Measurements from ENCODE around the gene ATPAF2.
"Not testable (repeated sequence)": the region's sequence is repeated elsewhere in the genome, so short reads cannot be mapped to it uniquely, and the experiment has no call there.

The ATPAF2 gene

GRCh38 chr17:18000030-18000408 lies 38.9 kb downstream of the ATPAF2 start:
- H3K27ac ChIP-seq (ENCODE audit: low read depth, low read length): no peak overlapping the region
- no peaks in the 10 kb centered on the region for H3K36me3 ChIP-seq (ENCODE audit: control insufficient read depth in 1 of 2, insufficient read depth in 2 of 2, low read length in 2 of 2)
- H3K9me3 ChIP-seq (ENCODE audit: control insufficient read depth in 1 of 2, low read length in 2 of 2): no peaks in the 10 kb centered on the region
- H3K4me3 ChIP-seq (ENCODE audit: low read depth in 1 of 2, low read length in 2 of 2): no peak overlapping the region
- H3K4me1 ChIP-seq (ENCODE audit: control insufficient read depth in 1 of 2, insufficient read depth in 2 of 2, low read length in 2 of 2): peaks cover 0 to 8% of the 10 kb centered on the region in 2 donors
- H3K9ac ChIP-seq (ENCODE audit: low read depth in 1 of 2, low read length in 2 of 2): no peak overlapping the region
- H3K27me3 ChIP-seq (ENCODE audit: control insufficient read depth in 1 of 2, insufficient read depth in 2 of 2, low read length in 2 of 2): no peaks in the 10 kb centered on the region

- Histone ChIP-seq H3K27me3 (ENCODE audit: control insufficient read depth in 1 of 2, insufficient read depth in 2 of 2, low read length in 2 of 2) (no peaks in the 10 kb centered on the region), H3K4me1 (ENCODE audit: control insufficient read depth in 1 of 2, insufficient read depth in 2 of 2, low read length in 2 of 2) (peaks cover 0 to 8% of the 10 kb centered on the region in 2 donors), H3K27ac (ENCODE audit: low read depth, low read length) (no peak overlapping the region), H3K36me3 (ENCODE audit: control insufficient read depth in 1 of 2, insufficient read depth in 2 of 2, low read length in 2 of 2) (no peaks in the 10 kb centered on the region), H3K4me3 (ENCODE audit: low read depth in 1 of 2, low read length in 2 of 2) (no peak overlapping the region), H3K9me3 (ENCODE audit: control insufficient read depth in 1 of 2, low read length in 2 of 2) (no peaks in the 10 kb centered on the region), H3K9ac (ENCODE audit: low read depth in 1 of 2, low read length in 2 of 2) (no peak overlapping the region)
Measured at GRCh38 chr17:17999364-18000029, 39.5 kb downstream of the ATPAF2 start.

- no peaks in the 10 kb centered on the region for H3K36me3 ChIP-seq (ENCODE audit: control insufficient read depth in 1 of 2, insufficient read depth in 2 of 2, low read length in 2 of 2)
- H3K4me1 ChIP-seq (ENCODE audit: control insufficient read depth in 1 of 2, insufficient read depth in 2 of 2, low read length in 2 of 2): peaks cover 0 to 8% of the 10 kb centered on the region in 2 donors
- H3K27me3 ChIP-seq (ENCODE audit: control insufficient read depth in 1 of 2, insufficient read depth in 2 of 2, low read length in 2 of 2): no peaks in the 10 kb centered on the region
- no peak overlapping the region for H3K4me3 ChIP-seq (ENCODE audit: low read depth in 1 of 2, low read length in 2 of 2)
- no peaks in the 10 kb centered on the region for H3K9me3 ChIP-seq (ENCODE audit: control insufficient read depth in 1 of 2, low read length in 2 of 2)
- H3K27ac ChIP-seq (ENCODE audit: low read depth, low read length): no peak overlapping the region
- H3K9ac ChIP-seq (ENCODE audit: low read depth in 1 of 2, low read length in 2 of 2): no peak overlapping the region
Measured at GRCh38 chr17:17998934-17999333, 40.0 kb downstream of the ATPAF2 start.

GRCh38 chr17:17995887-17996286 lies 43.1 kb downstream of the ATPAF2 start:
- not testable (repeated sequence) for H3K9me3 ChIP-seq (ENCODE audit: control insufficient read depth in 1 of 2, low read length in 2 of 2); H3K4me1 ChIP-seq (ENCODE audit: control insufficient read depth in 1 of 2, insufficient read depth in 2 of 2, low read length in 2 of 2); H3K27ac ChIP-seq (ENCODE audit: low read depth, low read length); H3K27me3 ChIP-seq (ENCODE audit: control insufficient read depth in 1 of 2, insufficient read depth in 2 of 2, low read length in 2 of 2); H3K36me3 ChIP-seq (ENCODE audit: control insufficient read depth in 1 of 2, insufficient read depth in 2 of 2, low read length in 2 of 2); H3K4me3 ChIP-seq (ENCODE audit: low read depth in 1 of 2, low read length in 2 of 2); H3K9ac ChIP-seq (ENCODE audit: low read depth in 1 of 2, low read length in 2 of 2)

GRCh38 chr17:17994271-17995069 lies 44.5 kb downstream of the ATPAF2 start:
- H3K4me1 ChIP-seq (ENCODE audit: control insufficient read depth in 1 of 2, insufficient read depth in 2 of 2, low read length in 2 of 2): peaks cover 0 to under 1% of the 10 kb centered on the region in 2 donors
- no peak overlapping the region for H3K27ac ChIP-seq (ENCODE audit: low read depth, low read length)
- no peak overlapping the region for H3K9ac ChIP-seq (ENCODE audit: low read depth in 1 of 2, low read length in 2 of 2)
- no peaks in the 10 kb centered on the region for H3K36me3 ChIP-seq (ENCODE audit: control insufficient read depth in 1 of 2, insufficient read depth in 2 of 2, low read length in 2 of 2)
- no peak overlapping the region for H3K4me3 ChIP-seq (ENCODE audit: low read depth in 1 of 2, low read length in 2 of 2)
- no peaks in the 10 kb centered on the region for H3K27me3 ChIP-seq (ENCODE audit: control insufficient read depth in 1 of 2, insufficient read depth in 2 of 2, low read length in 2 of 2)
- no peaks in the 10 kb centered on the region for H3K9me3 ChIP-seq (ENCODE audit: control insufficient read depth in 1 of 2, low read length in 2 of 2)

- no peak overlapping the region for H3K4me3 ChIP-seq (ENCODE audit: low read depth in 1 of 2, low read length in 2 of 2)
- no peak overlapping the region for H3K9ac ChIP-seq (ENCODE audit: low read depth in 1 of 2, low read length in 2 of 2)
- H3K36me3 ChIP-seq (ENCODE audit: control insufficient read depth in 1 of 2, insufficient read depth in 2 of 2, low read length in 2 of 2): no peaks in the 10 kb centered on the region
- H3K27me3 ChIP-seq (ENCODE audit: control insufficient read depth in 1 of 2, insufficient read depth in 2 of 2, low read length in 2 of 2): no peaks in the 10 kb centered on the region
- no peaks in the 10 kb centered on the region for H3K9me3 ChIP-seq (ENCODE audit: control insufficient read depth in 1 of 2, low read length in 2 of 2)
- H3K4me1 ChIP-seq (ENCODE audit: control insufficient read depth in 1 of 2, insufficient read depth in 2 of 2, low read length in 2 of 2): no peaks in the 10 kb centered on the region
- no peak overlapping the region for H3K27ac ChIP-seq (ENCODE audit: low read depth, low read length)
Measured at GRCh38 chr17:17993852-17994251, 45.1 kb downstream of the ATPAF2 start.

- Histone ChIP-seq H3K9ac (ENCODE audit: low read depth in 1 of 2, low read length in 2 of 2) (no peak overlapping the region), H3K4me1 (ENCODE audit: control insufficient read depth in 1 of 2, insufficient read depth in 2 of 2, low read length in 2 of 2) (no peaks in the 10 kb centered on the region), H3K4me3 (ENCODE audit: low read depth in 1 of 2, low read length in 2 of 2) (no peak overlapping the region), H3K27me3 (ENCODE audit: control insufficient read depth in 1 of 2, insufficient read depth in 2 of 2, low read length in 2 of 2) (no peaks in the 10 kb centered on the region), H3K9me3 (ENCODE audit: control insufficient read depth in 1 of 2, low read length in 2 of 2) (no peaks in the 10 kb centered on the region), H3K27ac (ENCODE audit: low read depth, low read length) (no peak overlapping the region), H3K36me3 (ENCODE audit: control insufficient read depth in 1 of 2, insufficient read depth in 2 of 2, low read length in 2 of 2) (no peaks in the 10 kb centered on the region)
Measured at GRCh38 chr17:17993366-17993765, 45.6 kb downstream of the ATPAF2 start.

- H3K27ac ChIP-seq (ENCODE audit: low read depth, low read length): no peak overlapping the region
- H3K4me3 ChIP-seq (ENCODE audit: low read depth in 1 of 2, low read length in 2 of 2): no peak overlapping the region
- no peaks in the 10 kb centered on the region for H3K27me3 ChIP-seq (ENCODE audit: control insufficient read depth in 1 of 2, insufficient read depth in 2 of 2, low read length in 2 of 2)
- no peaks in the 10 kb centered on the region for H3K4me1 ChIP-seq (ENCODE audit: control insufficient read depth in 1 of 2, insufficient read depth in 2 of 2, low read length in 2 of 2)
- no peaks in the 10 kb centered on the region for H3K36me3 ChIP-seq (ENCODE audit: control insufficient read depth in 1 of 2, insufficient read depth in 2 of 2, low read length in 2 of 2)
- H3K9me3 ChIP-seq (ENCODE audit: control insufficient read depth in 1 of 2, low read length in 2 of 2): no peaks in the 10 kb centered on the region
- no peak overlapping the region for H3K9ac ChIP-seq (ENCODE audit: low read depth in 1 of 2, low read length in 2 of 2)
Measured at GRCh38 chr17:17990282-17990681, 48.7 kb downstream of the ATPAF2 start.

- no peak overlapping the region for H3K4me3 ChIP-seq (ENCODE audit: low read depth in 1 of 2, low read length in 2 of 2)
- H3K4me1 ChIP-seq (ENCODE audit: control insufficient read depth in 1 of 2, insufficient read depth in 2 of 2, low read length in 2 of 2): no peaks in the 10 kb centered on the region
- no peaks in the 10 kb centered on the region for H3K36me3 ChIP-seq (ENCODE audit: control insufficient read depth in 1 of 2, insufficient read depth in 2 of 2, low read length in 2 of 2)
- H3K27me3 ChIP-seq (ENCODE audit: control insufficient read depth in 1 of 2, insufficient read depth in 2 of 2, low read length in 2 of 2): no peaks in the 10 kb centered on the region
- no peaks in the 10 kb centered on the region for H3K9me3 ChIP-seq (ENCODE audit: control insufficient read depth in 1 of 2, low read length in 2 of 2)
- H3K9ac ChIP-seq (ENCODE audit: low read depth in 1 of 2, low read length in 2 of 2): no peak overlapping the region
- no peak overlapping the region for H3K27ac ChIP-seq (ENCODE audit: low read depth, low read length)
Measured at GRCh38 chr17:17989618-17990017, 49.4 kb downstream of the ATPAF2 start.

GRCh38 chr17:17989081-17989480 lies 49.9 kb downstream of the ATPAF2 start:
- Histone ChIP-seq H3K36me3 (ENCODE audit: control insufficient read depth in 1 of 2, insufficient read depth in 2 of 2, low read length in 2 of 2) (no peaks in the 10 kb centered on the region), H3K27me3 (ENCODE audit: control insufficient read depth in 1 of 2, insufficient read depth in 2 of 2, low read length in 2 of 2) (no peaks in the 10 kb centered on the region), H3K4me1 (ENCODE audit: control insufficient read depth in 1 of 2, insufficient read depth in 2 of 2, low read length in 2 of 2) (no peaks in the 10 kb centered on the region), H3K27ac (ENCODE audit: low read depth, low read length) (no peak overlapping the region), H3K9me3 (ENCODE audit: control insufficient read depth in 1 of 2, low read length in 2 of 2) (no peaks in the 10 kb centered on the region), H3K9ac (ENCODE audit: low read depth in 1 of 2, low read length in 2 of 2) (no peak overlapping the region), H3K4me3 (ENCODE audit: low read depth in 1 of 2, low read length in 2 of 2) (no peak overlapping the region)
